H4 (cell line): ENCODE data around the gene TCF25. TPM values are rescaled to one million over a fixed set of nuclear protein-coding genes. Genes with fewer than 3 reads are reported as not detected.

Source experiments
- DNase-seq: peaks from one replicate; pipeline ENCODE4 v3.0.0-alpha.2; 2015; ENCODE audit warnings: low spot score
- total RNA-seq: library from RNA; depleted of rRNA; stranded (reverse); fragments of >200 nt; shearing (Covaris generic); gene quantifications from 2 replicates; pipeline ENCODE4 v1.2.3, GENCODE V29; 2014

TCF25 gene
- total RNA-seq, 1 experiment from 2014 or later = 95.7 TPM

DNA sequence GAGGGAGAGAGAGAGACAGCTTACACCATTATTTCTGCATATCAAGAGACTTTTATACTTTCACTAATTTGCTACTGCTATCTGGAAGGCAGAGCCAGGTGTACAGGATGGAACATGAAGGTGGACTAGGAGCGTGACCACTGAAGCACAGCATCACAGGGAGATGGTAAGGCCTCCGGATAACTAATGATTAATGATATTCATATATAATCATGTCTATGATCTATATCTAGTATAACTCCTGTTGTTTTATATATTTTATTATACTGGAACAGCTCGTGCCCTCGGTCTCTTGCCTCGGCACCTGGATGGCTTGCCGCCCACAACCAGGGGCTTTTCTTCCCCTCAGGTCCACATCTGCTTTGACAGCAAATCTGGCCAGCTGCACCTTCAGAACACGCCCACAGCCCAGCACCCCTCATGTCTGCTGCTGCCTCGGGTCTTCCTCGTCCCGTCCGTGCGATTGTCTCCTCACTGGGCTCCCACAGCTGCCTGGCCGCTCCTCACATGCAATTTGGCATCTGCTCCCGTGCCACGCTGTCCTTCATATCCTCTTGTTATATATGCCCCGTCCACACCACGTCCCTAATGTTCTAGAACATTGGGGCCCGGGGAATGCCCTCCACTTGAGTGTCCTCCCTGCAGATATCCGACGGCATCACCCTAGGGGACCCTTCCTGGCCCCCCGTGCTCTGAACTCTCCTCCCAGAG is 64.9 kb downstream of the TCF25 start:
- DNase-seq = no peak

DNA sequence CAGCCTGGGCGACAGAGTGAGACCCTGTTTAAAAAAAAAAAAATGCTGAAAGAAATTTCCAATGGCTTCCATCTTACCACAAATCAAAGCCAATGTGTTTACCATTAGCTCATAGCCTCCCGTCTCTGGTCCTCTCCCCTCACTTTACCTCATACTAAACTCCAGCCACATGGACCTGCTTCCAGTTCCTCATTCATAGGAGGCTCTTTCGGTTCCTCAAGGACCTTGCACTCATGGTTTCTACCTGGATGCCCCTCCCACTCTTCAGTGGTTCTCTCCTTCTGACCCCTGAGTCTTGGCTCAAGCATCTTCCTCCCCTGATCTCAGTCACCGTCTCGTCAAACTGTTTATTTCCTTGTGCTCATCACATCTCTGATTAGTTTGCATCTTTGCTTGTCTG is 71.4 kb downstream of the TCF25 start:
- DNase-seq = no peak

DNA sequence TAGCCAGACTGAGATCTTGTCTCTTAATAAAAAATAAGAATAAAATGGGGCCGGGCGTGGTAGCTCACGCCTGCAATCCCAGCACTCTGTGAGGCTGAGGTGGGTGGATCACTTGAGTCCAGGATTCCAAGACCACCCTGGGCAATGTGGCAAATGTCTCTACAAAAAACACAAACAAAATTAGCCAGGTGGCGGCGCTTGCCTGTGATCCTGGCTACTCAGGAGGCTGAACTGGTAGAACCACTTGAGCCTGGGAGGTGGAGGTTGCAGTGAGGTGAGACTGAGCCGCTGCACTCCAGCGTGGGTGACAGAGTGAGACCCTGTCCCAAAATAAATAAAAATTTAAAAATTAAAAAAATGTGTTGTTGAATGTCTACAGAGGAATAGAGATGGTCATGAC is 72.3 kb downstream of the TCF25 start:
- no peak for DNase-seq

DNA sequence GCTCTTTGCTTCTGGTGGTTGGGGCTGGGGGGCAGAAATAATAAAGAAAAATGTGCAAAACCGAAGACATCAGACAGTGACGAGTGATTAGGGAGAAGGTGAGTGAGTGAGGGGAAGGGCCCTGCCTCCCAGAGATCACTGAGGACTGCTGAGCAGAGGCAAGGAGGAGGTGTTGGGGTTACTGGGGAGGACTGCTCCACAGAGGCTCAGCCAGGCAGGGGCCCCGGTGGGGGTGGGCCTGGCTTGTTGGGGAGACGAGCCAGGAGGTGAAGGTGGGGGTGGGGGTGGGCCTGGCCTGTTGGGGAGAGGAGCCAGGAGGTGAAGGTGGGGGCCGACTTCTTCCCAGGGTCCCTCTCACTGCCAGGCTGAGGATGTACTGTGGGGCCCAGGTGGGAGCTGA is 73.1 kb downstream of the TCF25 start:
- no peak for DNase-seq

GRCh38 chr16:89949121-89949742 is 75.8 kb downstream of the TCF25 start:
- no peak for DNase-seq

DNA sequence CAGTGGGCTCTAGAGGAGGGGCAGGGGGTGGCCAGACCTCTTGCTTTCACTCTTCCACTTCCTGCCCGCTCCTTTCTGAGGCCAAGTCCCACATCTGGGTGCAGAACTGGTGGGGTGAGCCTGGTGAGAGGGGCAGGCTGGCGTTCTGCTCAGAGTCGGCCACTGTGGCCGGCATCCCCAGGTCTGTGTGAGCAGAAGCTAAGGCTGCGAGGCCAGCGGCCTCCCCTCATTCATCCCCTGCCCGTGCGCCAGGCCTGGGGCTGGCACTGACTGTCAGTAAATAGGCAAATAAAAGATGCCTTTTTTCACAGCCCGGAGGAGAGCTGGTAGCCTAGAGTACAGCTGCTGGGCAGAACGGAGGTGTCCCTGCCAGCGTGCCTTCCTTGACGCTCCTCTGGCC is 76.4 kb downstream of the TCF25 start:
- no peak for DNase-seq

GRCh38 chr16:89951509-89951908 is 78.1 kb downstream of the TCF25 start:
- no peak for DNase-seq

- no peak for DNase-seq
Measured at GRCh38 chr16:89952049-89952448, 78.7 kb downstream of the TCF25 start.

DNA sequence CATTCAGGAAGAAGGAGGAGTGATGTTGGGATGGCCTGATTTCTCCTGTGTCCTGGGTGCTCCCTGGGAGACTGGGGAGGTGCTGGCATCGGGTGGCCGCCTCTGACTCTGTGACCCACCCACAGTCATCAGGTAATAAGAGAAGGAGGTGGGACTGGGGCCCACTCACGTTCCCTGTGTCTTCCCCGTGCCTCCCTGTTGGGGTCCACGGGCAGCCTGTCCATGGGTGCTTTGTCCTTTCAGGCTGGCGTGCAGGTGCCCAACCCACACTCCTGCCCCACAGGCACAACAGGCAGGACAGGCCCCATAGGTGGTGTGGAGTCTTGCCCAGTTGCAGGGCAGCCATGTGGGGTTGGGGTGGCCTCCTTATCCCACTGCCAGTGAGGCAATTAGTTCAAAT is 79.2 kb downstream of the TCF25 start:
- no peak for DNase-seq

- no peak for DNase-seq
Measured at GRCh38 chr16:89953671-89954406, 80.4 kb downstream of the TCF25 start.

GRCh38 chr16:89954462-89954861 is 81.1 kb downstream of the TCF25 start:
- no peak for DNase-seq

DNA sequence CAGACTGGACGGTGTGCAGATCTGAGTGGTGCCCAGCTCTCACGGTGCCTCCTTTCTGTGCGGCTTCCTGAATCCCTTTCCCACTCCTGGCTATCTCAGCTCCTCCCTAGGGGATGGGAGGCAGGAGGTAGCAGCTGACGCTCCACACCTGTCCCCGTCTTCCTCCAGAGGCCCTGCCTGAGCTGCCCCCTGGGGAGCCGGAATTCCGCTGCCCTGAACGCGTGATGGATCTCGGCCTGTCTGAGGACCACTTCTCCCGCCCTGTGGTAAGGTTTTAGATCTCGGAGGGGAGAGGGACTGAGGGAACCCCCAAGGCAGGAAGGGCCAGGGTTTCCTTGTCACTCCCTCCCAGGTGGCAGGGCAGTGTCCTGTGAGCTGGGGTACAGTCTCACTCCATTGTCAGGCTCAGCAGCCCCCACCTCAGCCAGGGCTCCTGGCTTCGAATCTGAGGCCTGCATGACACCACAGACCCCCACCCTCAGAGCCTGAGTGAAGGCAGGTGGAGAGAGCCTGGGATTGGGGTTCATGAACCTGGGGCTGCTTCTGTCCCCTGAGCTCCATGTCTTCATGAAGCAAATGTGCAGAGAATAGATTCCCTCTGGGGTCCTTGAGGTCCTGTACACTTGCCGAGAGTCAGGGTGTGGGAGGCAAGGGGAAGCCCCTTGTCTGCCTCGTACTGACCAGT is 81.8 kb downstream of the TCF25 start:
- no peak for DNase-seq

DNA sequence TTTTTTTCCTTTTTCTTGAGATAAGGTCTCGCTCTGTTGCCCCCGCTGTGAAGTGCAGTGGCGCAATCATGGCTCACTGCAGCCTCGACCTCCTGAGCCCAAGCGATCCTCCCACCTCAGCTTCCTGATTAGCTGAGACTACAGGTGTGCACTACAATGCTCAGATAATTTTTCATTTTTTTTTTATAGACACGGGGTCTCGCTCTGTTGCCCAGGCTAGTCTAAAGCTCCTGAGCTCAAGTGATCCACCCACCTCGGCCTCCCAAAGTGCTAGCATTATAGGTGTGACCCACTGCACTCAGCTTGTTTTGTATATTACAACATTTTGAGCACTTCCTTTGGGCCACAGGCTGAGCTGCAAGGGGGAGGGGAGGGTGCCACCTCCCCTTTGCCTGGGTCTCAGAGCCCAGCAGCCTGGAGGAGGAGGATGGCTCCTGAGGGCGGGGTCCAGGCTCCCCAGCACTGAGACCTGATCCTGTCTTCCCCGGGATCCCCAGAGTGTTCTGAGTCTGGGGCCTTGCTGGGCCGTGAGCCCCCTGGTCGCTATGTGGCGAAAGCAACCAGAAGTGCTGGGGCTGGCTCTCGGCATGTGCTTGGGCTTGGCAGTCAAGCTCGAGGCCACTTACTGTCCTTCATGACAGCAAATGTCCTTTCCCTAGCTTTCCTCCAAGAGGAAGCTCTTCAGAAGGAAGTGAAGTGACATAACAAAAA is 83.3 kb downstream of the TCF25 start:
- DNase-seq = no peak

DNA sequence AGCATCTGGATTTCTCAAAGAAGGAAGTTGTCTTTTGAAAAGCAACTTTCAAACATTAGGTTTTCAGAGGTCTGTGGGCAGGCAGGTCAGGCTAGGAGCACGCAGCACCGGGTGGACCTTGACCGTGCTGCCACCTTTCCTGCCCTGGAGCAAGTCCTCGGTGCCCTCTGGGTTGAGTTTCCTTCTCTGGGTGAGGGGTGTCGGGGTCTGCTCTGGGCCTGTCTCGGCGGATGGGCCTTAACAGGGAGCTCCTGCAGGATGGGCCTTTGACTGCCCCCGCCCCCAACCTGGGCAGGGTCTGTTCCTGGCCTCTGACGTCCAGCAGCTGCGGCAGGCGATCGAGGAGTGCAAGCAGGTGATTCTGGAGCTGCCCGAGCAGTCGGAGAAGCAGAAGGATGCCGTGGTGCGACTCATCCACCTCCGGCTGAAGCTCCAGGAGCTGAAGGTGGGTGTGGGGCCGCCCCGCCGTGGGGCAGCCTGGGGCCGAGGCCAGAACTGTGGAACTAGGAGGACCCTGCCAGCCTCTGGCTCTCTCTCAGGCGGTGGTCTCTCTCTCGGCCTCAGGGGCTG is 83.9 kb downstream of the TCF25 start:
- DNase-seq = no peak

- DNase-seq = no peak
Measured at GRCh38 chr16:89958068-89958467, 84.7 kb downstream of the TCF25 start.

DNA sequence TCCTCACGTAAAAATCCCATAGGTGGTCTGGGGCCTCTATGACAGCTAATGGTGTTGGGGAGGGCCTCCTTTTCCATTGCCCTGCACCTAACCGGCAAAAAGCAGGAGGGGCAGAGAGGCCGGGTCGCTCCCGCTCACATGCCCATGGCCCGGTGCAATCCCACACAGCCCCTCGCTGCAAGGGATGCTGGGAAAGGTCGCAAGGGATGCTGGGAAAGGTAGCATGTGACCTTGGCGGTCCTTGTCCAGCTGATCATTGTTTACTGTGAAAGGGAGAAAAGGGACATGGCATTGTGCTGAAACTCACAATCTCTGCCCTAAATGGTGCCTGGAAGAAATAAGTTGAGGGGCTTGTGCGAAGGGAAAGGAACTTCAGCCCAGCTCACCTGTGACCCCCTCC is 85.2 kb downstream of the TCF25 start:
- no peak for DNase-seq

GRCh38 chr16:89960966-89961365 is 87.6 kb downstream of the TCF25 start:
- DNase-seq = no peak
